Skeletal muscle cell (primary cell): ENCODE data around the gene ALPG.
"Not testable (repeated sequence)": the region's sequence is repeated elsewhere in the genome, so short reads cannot be mapped to it uniquely, and the experiment has no call there.

Experiments used
- DNase-seq: peaks from one replicate; pipeline ENCODE4 v3.0.0-alpha.2; 2010; ENCODE audit warnings: low read depth
- H3K4me3 ChIP-seq: 2 replicates; pipeline ENCODE4 v1.5.1; 2011; ENCODE audit warnings: low read depth, mild to moderate bottlenecking, control low read depth, low read length, moderate library complexity

Gene ALPG

GRCh38 chr2:232390661-232391060, 16.0 kb upstream of the ALPG start:
- no peak for DNase-seq
- no peak overlapping the region for H3K4me3 ChIP-seq

- H3K4me3 ChIP-seq = no peak overlapping the region
- no peak for DNase-seq
Measured at GRCh38 chr2:232393556-232393955, 13.1 kb upstream of the ALPG start.

GRCh38 chr2:232394431-232394830, 12.2 kb upstream of the ALPG start:
- DNase-seq, H3K4me3 ChIP-seq: not testable (repeated sequence)

GRCh38 chr2:232395586-232395985, 11.1 kb upstream of the ALPG start:
- no peak for DNase-seq
- H3K4me3 ChIP-seq = no peak overlapping the region

GRCh38 chr2:232396683-232397082, 10.0 kb upstream of the ALPG start:
- DNase-seq = no peak
- no peak overlapping the region for H3K4me3 ChIP-seq

- no peak overlapping the region for H3K4me3 ChIP-seq
- no peak for DNase-seq
Measured at GRCh38 chr2:232398293-232399034, 8.2 kb upstream of the ALPG start.

- no peak overlapping the region for H3K4me3 ChIP-seq
- no peak for DNase-seq
Measured at GRCh38 chr2:232400256-232401015, 6.2 kb upstream of the ALPG start.

- DNase-seq = no peak
- H3K4me3 ChIP-seq = no peak overlapping the region
Measured at GRCh38 chr2:232402518-232402917, 4.1 kb upstream of the ALPG start.

GRCh38 chr2:232405943-232406510, 617 bp upstream of the ALPG start:
- H3K4me3 ChIP-seq = no peak overlapping the region
- DNase-seq = no peak

- DNase-seq, H3K4me3 ChIP-seq: not testable (repeated sequence)
Measured at GRCh38 chr2:232407428-232408150, 945 bp downstream of the ALPG start.

- DNase-seq, H3K4me3 ChIP-seq: not testable (repeated sequence)
Measured at GRCh38 chr2:232408269-232408668, 1.6 kb downstream of the ALPG start.

GRCh38 chr2:232409617-232410016, 3.0 kb downstream of the ALPG start:
- not testable (repeated sequence) for DNase-seq, H3K4me3 ChIP-seq

- no peak for DNase-seq
Measured at GRCh38 chr2:232410238-232410900, 3.7 kb downstream of the ALPG start.

GRCh38 chr2:232411901-232412629, 5.4 kb downstream of the ALPG start:
- H3K4me3 ChIP-seq = no peak overlapping the region
- no peak for DNase-seq

More at GRCh38 chr2:232410238-232410900, 3.7 kb downstream of the ALPG start:
- no peak overlapping the region for H3K4me3 ChIP-seq

GRCh38 chr2:232412986-232413385, 6.3 kb downstream of the ALPG start:
- no peak for DNase-seq
- H3K4me3 ChIP-seq = no peak overlapping the region

GRCh38 chr2:232415138-232415690, 8.6 kb downstream of the ALPG start:
- no peak for DNase-seq
- H3K4me3 ChIP-seq = no peak overlapping the region

GRCh38 chr2:232415736-232416520, 9.3 kb downstream of the ALPG start:
- no peak overlapping the region for H3K4me3 ChIP-seq
- DNase-seq = no peak
